Measurements from ENCODE around the gene AP1B1.
"Not testable (repeated sequence)": the region's sequence is repeated elsewhere in the genome, so short reads cannot be mapped to it uniquely, and the experiment has no call there.

Gene AP1B1

DNA sequence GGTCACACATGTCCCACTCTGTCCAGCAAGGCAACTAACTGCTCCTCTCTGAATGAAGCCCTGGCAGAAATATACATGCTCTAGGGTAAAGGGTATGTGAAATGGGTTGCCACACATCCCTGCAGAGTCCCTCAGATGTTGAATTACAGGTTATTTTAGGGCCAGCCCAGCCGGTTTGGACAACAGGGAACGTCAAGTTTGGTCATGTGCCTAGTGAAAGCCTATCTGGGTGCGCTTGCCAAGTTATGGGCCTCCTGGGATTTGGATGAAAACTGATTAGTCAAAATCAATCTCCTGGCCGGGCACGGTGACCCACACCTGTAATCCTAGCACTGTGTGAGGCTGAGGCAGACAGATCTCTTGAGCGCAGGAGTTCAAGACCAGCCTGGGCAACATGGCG, 10.4 kb downstream of the AP1B1 start:
- H3K4me1 Mint-ChIP-seq (ENCODE audit: low read depth), result peaks cover 46% of the 10 kb centered on the region
- no peaks in the 10 kb centered on the region for H3K9me3 Mint-ChIP-seq
- H3K4me3 Mint-ChIP-seq, result no peak overlapping the region
- H3K27me3 Mint-ChIP-seq, result no peaks in the 10 kb centered on the region
- H3K27ac Mint-ChIP-seq, result no peak overlapping the region
- H3K36me3 Mint-ChIP-seq (ENCODE audit: low read depth), result peaks cover 58% of the 10 kb centered on the region

DNA sequence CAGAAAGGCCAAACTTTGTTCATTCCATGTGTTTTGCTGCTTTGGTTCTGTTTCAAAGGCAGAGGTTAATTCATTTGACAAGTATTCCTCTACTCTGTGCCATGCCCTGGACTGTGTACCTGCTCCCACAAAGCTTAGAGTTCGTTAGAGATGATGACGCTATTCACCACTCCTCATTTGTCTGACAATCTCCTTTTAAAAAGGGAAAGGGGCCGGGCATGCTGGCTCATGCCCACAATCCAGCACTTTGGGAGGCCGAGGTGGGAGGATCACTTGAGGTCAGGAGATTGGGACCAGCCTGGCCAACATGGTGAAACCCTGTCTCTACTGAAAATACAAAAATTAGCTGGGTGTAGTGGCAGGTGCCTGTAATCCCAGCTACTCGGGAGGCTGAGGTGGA, 11.7 kb downstream of the AP1B1 start:
- H3K27me3 Mint-ChIP-seq, H3K27ac Mint-ChIP-seq, H3K4me3 Mint-ChIP-seq, H3K9me3 Mint-ChIP-seq: not testable (repeated sequence)
- peaks cover 44% of the 10 kb centered on the region for H3K4me1 Mint-ChIP-seq (ENCODE audit: low read depth)
- H3K36me3 Mint-ChIP-seq (ENCODE audit: low read depth), result peaks cover 49% of the 10 kb centered on the region

DNA sequence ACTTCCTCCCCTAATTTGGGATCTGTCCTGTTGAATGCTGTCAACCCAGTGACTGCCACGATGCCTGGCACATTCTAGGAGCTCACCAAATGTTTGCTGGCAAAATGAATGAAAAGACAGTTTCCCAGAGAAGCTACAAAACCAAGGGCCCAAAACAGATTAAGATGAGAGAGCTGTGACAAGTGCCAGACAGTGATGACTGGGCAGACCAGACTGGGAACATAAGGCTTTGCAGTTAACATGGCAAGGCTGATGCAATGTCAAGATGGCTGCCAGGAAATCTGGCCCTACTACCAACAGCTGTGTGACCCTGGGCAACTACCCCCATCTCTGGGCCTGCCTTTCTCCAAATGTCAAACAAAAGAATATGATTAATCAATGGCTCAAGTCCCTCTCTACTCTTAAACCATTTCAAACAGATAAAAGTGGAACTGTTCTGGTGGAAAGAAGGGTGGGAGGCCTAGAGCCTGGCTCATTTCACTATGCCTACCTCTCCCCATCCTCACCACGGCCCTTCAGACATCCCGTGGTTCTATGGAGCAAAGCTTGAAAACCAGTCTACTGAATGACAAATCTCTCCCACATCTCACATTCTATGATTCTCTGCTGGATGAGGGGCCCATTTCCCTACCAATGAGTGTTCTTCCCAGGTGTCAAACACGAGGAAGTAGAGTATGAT, 12.8 kb downstream of the AP1B1 start:
- Mint-ChIP-seq H3K36me3 (ENCODE audit: low read depth) (peaks cover 51% of the 10 kb centered on the region), H3K4me3 (no peak overlapping the region), H3K27ac (peak overlapping the region; percentile 91), H3K27me3 (no peaks in the 10 kb centered on the region), H3K9me3 (no peaks in the 10 kb centered on the region), H3K4me1 (ENCODE audit: low read depth) (peaks cover 48% of the 10 kb centered on the region)

DNA sequence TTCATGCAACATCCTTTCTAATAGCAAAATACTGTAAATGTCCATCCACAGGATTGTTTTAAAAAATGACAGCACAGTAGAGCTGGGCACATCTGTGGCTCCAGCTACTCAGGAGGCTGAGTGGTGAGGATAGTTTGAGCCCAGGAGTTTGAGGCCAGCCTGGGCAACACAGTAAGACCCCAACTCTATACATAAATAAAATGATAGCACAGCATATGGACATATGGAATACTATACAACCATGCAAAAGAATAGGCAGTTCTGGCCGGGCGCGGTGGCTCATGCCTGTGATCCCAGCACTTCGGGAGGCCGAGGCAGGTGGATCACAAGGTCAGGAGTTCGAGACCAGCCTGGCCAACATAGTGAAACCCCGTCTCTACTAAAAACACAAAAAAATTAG, 13.6 kb downstream of the AP1B1 start:
- not testable (repeated sequence) for H3K9me3 Mint-ChIP-seq, H3K4me3 Mint-ChIP-seq, H3K27me3 Mint-ChIP-seq
- H3K27ac Mint-ChIP-seq, result peak overlapping the region; percentile 52
- H3K36me3 Mint-ChIP-seq (ENCODE audit: low read depth), result peaks cover 51% of the 10 kb centered on the region
- H3K4me1 Mint-ChIP-seq (ENCODE audit: low read depth), result peaks cover 52% of the 10 kb centered on the region

DNA sequence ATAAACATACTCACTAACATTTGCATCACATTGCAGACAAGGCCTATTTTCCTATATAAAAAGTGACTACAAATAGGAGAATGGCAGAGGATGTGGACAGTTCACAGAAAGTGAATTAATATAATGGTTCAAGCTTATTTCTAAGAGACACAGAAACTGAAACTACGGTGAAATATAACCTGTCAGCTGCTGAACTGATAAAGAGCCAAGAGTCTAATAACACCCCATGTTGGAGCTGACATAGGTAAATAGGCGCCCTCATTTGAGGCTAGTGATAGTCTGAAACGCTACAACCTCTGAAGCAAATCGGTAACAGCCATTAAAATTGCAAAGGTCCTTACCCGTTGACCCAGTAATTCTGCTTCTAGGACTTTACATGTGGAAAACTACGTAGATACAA, 14.0 kb downstream of the AP1B1 start:
- H3K27ac Mint-ChIP-seq, result peak overlapping the region; percentile 52
- no peak overlapping the region for H3K4me3 Mint-ChIP-seq
- H3K36me3 Mint-ChIP-seq (ENCODE audit: low read depth), result peaks cover 48% of the 10 kb centered on the region
- H3K27me3 Mint-ChIP-seq, result no peaks in the 10 kb centered on the region
- peaks cover 53% of the 10 kb centered on the region for H3K4me1 Mint-ChIP-seq (ENCODE audit: low read depth)
- H3K9me3 Mint-ChIP-seq, result no peaks in the 10 kb centered on the region

DNA sequence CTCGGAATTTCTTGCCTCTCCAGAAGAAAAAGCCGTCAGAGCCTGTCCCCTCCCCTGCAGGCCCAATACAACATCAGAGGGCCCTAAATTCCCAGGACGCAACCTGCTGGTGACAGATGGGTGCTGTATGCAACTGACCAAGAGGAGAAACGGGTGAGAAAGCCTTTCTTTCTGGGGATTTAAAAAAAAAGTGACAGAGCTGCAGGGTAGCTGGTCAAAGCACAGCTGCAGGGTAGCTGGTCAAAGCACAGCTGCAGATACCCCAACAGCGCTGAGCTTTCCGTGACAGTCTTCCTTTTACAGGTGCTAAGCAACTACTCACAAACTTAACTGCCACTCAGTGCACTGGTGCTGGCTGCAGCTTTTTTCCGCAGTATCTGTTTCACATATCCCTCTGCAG, 17.8 kb downstream of the AP1B1 start:
- no peak overlapping the region for H3K4me3 Mint-ChIP-seq
- no peaks in the 10 kb centered on the region for H3K27me3 Mint-ChIP-seq
- no peaks in the 10 kb centered on the region for H3K9me3 Mint-ChIP-seq
- peaks cover 48% of the 10 kb centered on the region for H3K36me3 Mint-ChIP-seq (ENCODE audit: low read depth)
- no peak overlapping the region for H3K27ac Mint-ChIP-seq
- H3K4me1 Mint-ChIP-seq (ENCODE audit: low read depth), result peaks cover 55% of the 10 kb centered on the region

DNA sequence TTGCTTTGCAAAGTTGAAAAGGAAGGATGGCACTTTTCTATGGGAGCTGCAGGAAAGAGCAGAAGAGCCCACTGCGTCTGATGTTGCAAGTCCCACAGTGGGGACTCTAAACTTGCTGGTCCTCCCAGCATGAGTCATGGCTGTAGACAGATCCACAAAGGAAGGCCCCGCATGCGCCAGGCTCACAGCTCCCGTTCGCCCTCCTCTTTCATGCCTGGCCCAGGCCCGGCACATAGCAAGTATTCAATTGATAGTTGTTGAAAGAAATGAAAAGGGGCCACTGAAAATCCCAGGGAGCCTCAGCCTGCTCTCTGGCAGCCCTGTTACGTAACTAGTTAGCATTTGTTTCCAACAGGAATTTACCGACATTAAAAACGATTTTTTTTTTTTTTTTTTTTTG, 18.9 kb downstream of the AP1B1 start:
- no peaks in the 10 kb centered on the region for H3K27me3 Mint-ChIP-seq
- H3K4me1 Mint-ChIP-seq (ENCODE audit: low read depth), result peaks cover 48% of the 10 kb centered on the region
- no peaks in the 10 kb centered on the region for H3K9me3 Mint-ChIP-seq
- no peak overlapping the region for H3K4me3 Mint-ChIP-seq
- peaks cover 44% of the 10 kb centered on the region for H3K36me3 Mint-ChIP-seq (ENCODE audit: low read depth)
- H3K27ac Mint-ChIP-seq, result no peak overlapping the region

DNA sequence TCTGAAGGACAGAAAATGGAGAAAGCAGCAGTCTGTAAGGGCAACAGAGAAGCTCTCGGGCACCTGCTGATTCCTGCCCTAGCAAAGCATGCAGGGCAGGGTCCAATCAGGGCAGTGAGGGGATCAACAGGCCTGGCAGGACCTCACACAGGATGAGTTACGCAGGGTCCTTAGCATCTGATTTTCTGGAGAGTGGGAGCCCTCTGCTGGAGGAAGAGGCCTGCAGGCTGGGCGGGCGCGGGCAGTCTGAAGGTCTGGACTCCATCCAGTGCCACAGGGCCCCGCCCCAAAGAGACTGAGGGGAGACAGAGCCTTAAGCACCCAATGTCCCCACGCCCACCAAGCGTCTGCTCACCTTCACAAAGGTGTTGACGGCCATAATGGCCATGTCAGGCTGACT, 28.9 kb downstream of the AP1B1 start:
- Mint-ChIP-seq H3K4me1 (ENCODE audit: low read depth) (peaks cover 4% of the 10 kb centered on the region), H3K27me3 (no peaks in the 10 kb centered on the region), H3K27ac (no peak overlapping the region), H3K9me3 (no peaks in the 10 kb centered on the region), H3K4me3 (no peak overlapping the region), H3K36me3 (ENCODE audit: low read depth) (peaks cover 49% of the 10 kb centered on the region)

DNA sequence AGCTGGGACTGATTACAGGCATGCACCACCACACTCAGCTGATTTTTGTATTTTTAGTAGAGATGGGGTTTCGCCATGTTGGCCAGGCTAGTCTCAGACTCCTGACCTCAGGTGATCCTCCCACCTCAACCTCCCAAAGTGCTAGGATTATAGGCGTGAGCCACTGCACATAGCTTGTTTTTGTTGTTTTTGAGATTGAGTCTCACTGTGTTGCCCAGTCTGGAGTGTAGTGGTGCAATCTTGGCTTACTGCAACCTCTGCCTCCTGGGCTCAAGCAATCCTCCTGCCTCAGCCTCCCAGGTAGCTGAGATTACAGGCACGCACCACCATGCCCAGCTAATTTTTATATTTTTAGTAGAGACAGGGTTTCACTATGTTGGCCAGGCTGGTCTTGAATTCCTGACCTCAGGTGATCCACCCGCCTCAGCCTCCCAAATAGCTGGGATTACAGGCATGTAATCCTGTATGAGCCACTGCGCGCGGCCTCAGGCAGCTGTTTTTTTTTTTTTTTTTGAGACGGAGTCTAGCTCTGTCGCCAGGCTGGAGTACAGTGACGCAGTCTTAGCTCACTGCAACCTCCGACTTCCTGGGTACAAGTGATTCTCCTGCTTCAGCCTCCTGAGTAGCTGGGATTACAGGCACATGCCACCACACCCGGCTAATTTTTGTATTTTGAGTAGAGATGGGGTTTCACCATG, 31.0 kb downstream of the AP1B1 start:
- H3K4me3 Mint-ChIP-seq; H3K4me1 Mint-ChIP-seq (ENCODE audit: low read depth); H3K27me3 Mint-ChIP-seq; H3K27ac Mint-ChIP-seq; H3K9me3 Mint-ChIP-seq: not testable (repeated sequence)
- peaks cover 62% of the 10 kb centered on the region for H3K36me3 Mint-ChIP-seq (ENCODE audit: low read depth)

DNA sequence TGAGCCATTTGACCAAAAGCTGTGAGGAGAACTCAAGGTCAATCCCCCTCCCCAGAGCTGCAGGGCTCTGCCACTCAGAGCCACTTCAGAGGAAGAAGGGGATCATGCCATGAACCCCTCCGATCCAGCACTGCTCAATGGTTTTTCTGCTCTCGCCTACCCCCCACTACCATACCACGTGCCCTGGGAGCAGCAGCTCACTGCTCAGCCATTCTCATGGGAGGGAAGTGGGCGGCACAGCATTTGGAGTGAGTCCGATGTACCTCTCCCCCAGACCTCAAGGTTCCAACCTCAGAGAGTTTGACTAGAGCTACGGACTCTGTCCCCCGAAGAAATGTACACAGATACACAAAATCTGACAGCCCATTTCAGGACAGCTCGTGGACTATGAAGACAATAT, 34.5 kb downstream of the AP1B1 start:
- H3K4me1 Mint-ChIP-seq (ENCODE audit: low read depth), result no peaks in the 10 kb centered on the region
- H3K27ac Mint-ChIP-seq, result no peak overlapping the region
- no peak overlapping the region for H3K4me3 Mint-ChIP-seq
- H3K27me3 Mint-ChIP-seq, result no peaks in the 10 kb centered on the region
- H3K9me3 Mint-ChIP-seq, result no peaks in the 10 kb centered on the region
- H3K36me3 Mint-ChIP-seq (ENCODE audit: low read depth), result peaks cover 61% of the 10 kb centered on the region

DNA sequence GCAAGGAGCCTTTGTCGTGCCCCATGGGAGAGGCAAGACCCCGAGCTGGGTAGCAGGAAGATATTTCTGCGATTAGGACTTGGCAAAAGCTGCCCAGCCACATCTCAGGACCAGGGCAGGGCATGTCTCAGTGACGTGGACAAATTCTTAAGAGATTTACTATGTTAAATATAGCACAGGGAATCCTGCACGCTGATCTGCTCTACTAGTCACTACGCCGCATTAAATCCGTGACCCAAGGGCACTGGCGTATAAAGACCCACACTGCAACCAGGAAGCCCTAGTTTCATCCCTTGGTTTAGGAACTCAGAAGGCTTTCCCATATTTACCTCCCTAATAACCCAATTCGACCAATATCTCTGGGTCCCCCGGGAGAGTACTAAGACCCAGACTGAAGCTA, 35.1 kb downstream of the AP1B1 start:
- Mint-ChIP-seq H3K36me3 (ENCODE audit: low read depth) (peaks cover 60% of the 10 kb centered on the region), H3K27me3 (no peaks in the 10 kb centered on the region), H3K4me3 (no peak overlapping the region), H3K4me1 (ENCODE audit: low read depth) (no peaks in the 10 kb centered on the region), H3K27ac (no peak overlapping the region), H3K9me3 (no peaks in the 10 kb centered on the region)

DNA sequence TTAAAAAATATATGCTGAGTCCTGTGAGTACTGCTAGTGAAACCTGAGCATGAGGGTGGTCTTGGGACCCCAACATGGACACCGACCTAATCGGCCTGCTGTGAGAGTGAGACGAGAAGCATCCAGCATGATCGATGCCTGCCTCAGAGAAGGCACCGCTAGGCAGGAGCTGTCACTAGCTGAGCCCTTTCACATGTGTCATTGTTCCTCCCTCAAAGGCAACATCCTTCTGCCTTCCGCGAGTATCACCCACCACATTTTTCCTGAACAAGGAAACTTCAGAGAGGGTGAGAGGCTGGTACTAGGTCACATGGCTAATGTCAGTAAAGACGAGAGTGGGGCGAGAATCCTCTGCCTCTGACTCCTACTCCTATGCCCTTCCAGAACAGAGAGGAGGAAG, 35.6 kb downstream of the AP1B1 start:
- peaks cover 60% of the 10 kb centered on the region for H3K36me3 Mint-ChIP-seq (ENCODE audit: low read depth)
- no peak overlapping the region for H3K27ac Mint-ChIP-seq
- H3K27me3 Mint-ChIP-seq, result no peaks in the 10 kb centered on the region
- no peaks in the 10 kb centered on the region for H3K4me1 Mint-ChIP-seq (ENCODE audit: low read depth)
- no peak overlapping the region for H3K4me3 Mint-ChIP-seq
- H3K9me3 Mint-ChIP-seq, result no peaks in the 10 kb centered on the region

DNA sequence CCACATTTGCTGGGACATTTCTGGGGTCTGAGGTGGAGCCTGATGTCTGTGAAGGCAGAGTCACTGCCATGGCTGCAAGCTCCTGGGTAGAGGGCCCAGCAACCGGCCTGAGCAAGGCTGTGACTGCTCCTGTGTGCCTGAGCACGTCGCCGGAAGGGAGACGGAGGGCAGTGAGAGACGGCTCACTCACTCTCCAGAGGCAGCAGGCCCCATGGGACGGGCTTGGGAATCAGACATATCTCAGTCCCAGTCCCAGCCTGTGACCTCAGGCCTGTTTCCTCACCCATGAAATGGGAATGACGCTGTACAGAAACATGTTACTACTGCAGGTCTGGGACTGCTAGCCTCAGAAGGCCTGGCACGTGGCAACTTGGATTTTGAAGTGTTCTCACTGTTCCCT, 36.5 kb downstream of the AP1B1 start:
- H3K27ac Mint-ChIP-seq, result no peak overlapping the region
- H3K4me3 Mint-ChIP-seq, result no peak overlapping the region
- H3K4me1 Mint-ChIP-seq (ENCODE audit: low read depth), result no peaks in the 10 kb centered on the region
- H3K27me3 Mint-ChIP-seq, result no peaks in the 10 kb centered on the region
- H3K36me3 Mint-ChIP-seq (ENCODE audit: low read depth), result peaks cover 69% of the 10 kb centered on the region
- no peaks in the 10 kb centered on the region for H3K9me3 Mint-ChIP-seq

DNA sequence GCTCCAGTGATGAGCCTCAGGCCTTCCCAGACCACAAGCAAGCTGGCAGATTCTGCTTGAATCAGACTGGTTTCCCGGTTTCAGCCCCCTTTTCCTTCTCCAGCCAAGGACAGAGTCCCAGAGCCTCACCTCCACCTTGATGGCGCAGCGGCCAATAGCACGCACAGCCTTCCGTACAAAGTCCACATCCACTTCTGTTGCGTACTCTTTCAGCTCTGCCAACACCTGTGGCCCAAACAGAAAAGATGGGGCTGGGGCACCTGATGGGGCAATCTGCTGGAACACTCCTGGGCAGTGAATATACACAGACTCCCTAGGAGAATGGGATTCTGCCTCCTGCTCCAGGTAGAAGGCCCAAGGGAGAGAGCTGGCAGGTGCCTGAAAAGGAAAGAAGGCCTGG, 37.3 kb downstream of the AP1B1 start:
- Mint-ChIP-seq H3K9me3 (no peaks in the 10 kb centered on the region), H3K4me3 (no peak overlapping the region), H3K27me3 (no peaks in the 10 kb centered on the region), H3K36me3 (ENCODE audit: low read depth) (peaks cover 75% of the 10 kb centered on the region), H3K27ac (no peak overlapping the region), H3K4me1 (ENCODE audit: low read depth) (no peaks in the 10 kb centered on the region)

DNA sequence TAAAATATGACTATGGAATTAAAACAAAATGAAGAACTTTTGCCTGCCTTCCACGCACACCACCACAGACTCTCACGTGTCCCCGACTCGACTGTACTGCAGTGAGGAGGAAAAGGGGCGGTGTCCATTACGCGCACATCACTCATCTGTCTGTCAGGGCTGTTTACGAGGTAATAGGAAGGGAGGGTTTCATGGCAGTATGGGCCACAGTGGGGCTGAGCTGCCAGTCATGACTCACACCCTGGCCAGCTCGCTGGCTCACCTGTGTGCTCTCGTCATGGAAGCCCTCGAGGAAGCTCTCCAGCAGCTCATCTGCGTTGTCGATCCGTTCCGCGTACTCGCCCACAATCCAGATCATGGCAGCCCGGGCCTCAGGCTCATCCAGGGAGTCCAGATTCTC, 39.4 kb downstream of the AP1B1 start:
- Mint-ChIP-seq H3K27ac (no peak overlapping the region), H3K27me3 (no peaks in the 10 kb centered on the region), H3K36me3 (ENCODE audit: low read depth) (peaks cover 66% of the 10 kb centered on the region), H3K4me1 (ENCODE audit: low read depth) (no peaks in the 10 kb centered on the region), H3K9me3 (no peaks in the 10 kb centered on the region), H3K4me3 (no peak overlapping the region)

DNA sequence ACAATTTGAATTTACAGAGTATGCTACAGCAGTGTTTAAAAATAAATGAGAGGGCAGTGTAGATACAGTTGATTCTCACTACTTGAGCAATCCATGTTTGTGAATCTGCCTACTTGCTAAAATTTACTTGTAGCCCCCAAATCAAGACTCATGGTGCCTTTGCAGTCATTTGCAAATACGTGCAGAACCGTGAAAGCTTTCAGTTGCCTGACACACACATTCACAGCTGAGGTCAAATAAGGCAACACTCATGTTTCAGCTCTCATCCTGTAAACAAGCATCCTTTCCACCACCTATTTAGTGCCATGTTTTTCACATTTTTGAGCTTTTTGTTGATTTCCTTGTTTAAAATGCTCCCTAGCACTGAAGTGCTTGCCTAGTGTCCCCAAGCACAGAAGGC, 40.3 kb downstream of the AP1B1 start:
- Mint-ChIP-seq H3K36me3 (ENCODE audit: low read depth) (peaks cover 66% of the 10 kb centered on the region), H3K9me3 (no peaks in the 10 kb centered on the region), H3K27ac (no peak overlapping the region), H3K27me3 (no peaks in the 10 kb centered on the region), H3K4me3 (no peak overlapping the region), H3K4me1 (ENCODE audit: low read depth) (no peaks in the 10 kb centered on the region)
